GM12891 (cell line): ENCODE measurements around the gene LIF.

Experiments
- POLR2A ChIP-seq: IDR thresholded peaks from 2 replicates; pipeline ENCODE4 v1.6.1; 2011; ENCODE audit warnings: low read depth, low read length, control low read depth
- POLR2AphosphoS5 ChIP-seq: IDR thresholded peaks from 2 replicates; pipeline ENCODE4 v1.6.1; 2011; ENCODE audit warnings: low read depth, low read length, control low read depth

- no peak for TF ChIP-seq POLR2AphosphoS5
- no peak for TF ChIP-seq POLR2A
Measured at GRCh38 chr22:30277547-30278344, 31.2 kb upstream of the LIF start.
